PC-3 (cell line): Measurements from ENCODE around the gene IPCEF1.

Source experiments
- CTCF ChIP-seq: fragments of 300-600 bp; sonication (generic); conservative IDR thresholded peaks from 2 replicates; pipeline ENCODE4 v1.5.1; 2017; ENCODE audit warnings: antibody characterized with exemption, low read depth, mild to moderate bottlenecking, low read length
- EZH2 ChIP-seq: fragments of 300-600 bp; sonication (generic); IDR thresholded peaks from one replicate; pipeline ENCODE4 v1.6.1; 2017; ENCODE audit warnings: antibody characterized with exemption, mild to moderate bottlenecking, low read length; ENCODE audit not compliant: unreplicated experiment
- EZH2phosphoT487 ChIP-seq: fragments of 300-600 bp; sonication (generic); IDR thresholded peaks from 2 replicates; pipeline ENCODE4 v1.6.1; 2018; ENCODE audit warnings: mild to moderate bottlenecking, antibody characterized with exemption, low read length, borderline replicate concordance

GRCh38 chr6:154117485-154117884 is 239.1 kb downstream of the IPCEF1 start:
- no peak for TF ChIP-seq CTCF
- TF ChIP-seq EZH2: no peak
- TF ChIP-seq EZH2phosphoT487: no peak
